Parathyroid adenoma (tissue), 2 donors: ENCODE results near the gene PRKCE.

Source experiments
- H2AFZ ChIP-seq: fragments of 300-600 bp; sonication (generic); one replicate; pipeline ENCODE4 v1.7.0; 2017; ENCODE audit warnings: antibody characterized with exemption, mild to moderate bottlenecking
- H3K27ac ChIP-seq: fragments of 300-600 bp; sonication (generic); one replicate; pipeline ENCODE4 v1.7.0; 2017
- H3K27me3 ChIP-seq: fragments of 300-600 bp; sonication (generic); one replicate; pipeline ENCODE4 v1.7.0; 2017; ENCODE audit warnings: low read length; ENCODE audit not compliant: control insufficient read depth, insufficient read depth
- H3K36me3 ChIP-seq: fragments of 300-600 bp; sonication (generic); one replicate; pipeline ENCODE4 v1.7.0; 2017; ENCODE audit warnings: low read length; ENCODE audit not compliant: control insufficient read depth, insufficient read depth
- H3K4me1 ChIP-seq: fragments of 300-600 bp; sonication (generic); one replicate; pipeline ENCODE4 v1.7.0; 2017; ENCODE audit warnings: control low read depth
- H3K4me2 ChIP-seq: fragments of 300-600 bp; sonication (generic); one replicate; pipeline ENCODE4 v1.7.0; 2017; ENCODE audit warnings: low read length
- H3K4me3 ChIP-seq: fragments of 300-600 bp; sonication (generic); one replicate; pipeline ENCODE4 v1.7.0; 2017; ENCODE audit warnings: low read depth, low read length
- H3K79me2 ChIP-seq: fragments of 300-600 bp; sonication (generic); one replicate; pipeline ENCODE4 v1.7.0; 2017; ENCODE audit warnings: control low read depth
- H3K9ac ChIP-seq: fragments of 300-600 bp; sonication (generic); one replicate; pipeline ENCODE4 v1.7.0; 2017; ENCODE audit warnings: mild to moderate bottlenecking
- H3K9me3 ChIP-seq: fragments of 300-600 bp; sonication (generic); one replicate; pipeline ENCODE4 v1.7.0; 2017; ENCODE audit warnings: low read length; ENCODE audit not compliant: control insufficient read depth
- TF ChIP-seq, protein P1 (sequence below): fragments of 300-600 bp; sonication (generic); IDR thresholded peaks from one replicate; pipeline ENCODE4 v1.7.0; 2017; ENCODE audit warnings: antibody characterized with exemption, mild to moderate bottlenecking
- donor health status: primary hyperparathyroidism.

PRKCE gene

DNA sequence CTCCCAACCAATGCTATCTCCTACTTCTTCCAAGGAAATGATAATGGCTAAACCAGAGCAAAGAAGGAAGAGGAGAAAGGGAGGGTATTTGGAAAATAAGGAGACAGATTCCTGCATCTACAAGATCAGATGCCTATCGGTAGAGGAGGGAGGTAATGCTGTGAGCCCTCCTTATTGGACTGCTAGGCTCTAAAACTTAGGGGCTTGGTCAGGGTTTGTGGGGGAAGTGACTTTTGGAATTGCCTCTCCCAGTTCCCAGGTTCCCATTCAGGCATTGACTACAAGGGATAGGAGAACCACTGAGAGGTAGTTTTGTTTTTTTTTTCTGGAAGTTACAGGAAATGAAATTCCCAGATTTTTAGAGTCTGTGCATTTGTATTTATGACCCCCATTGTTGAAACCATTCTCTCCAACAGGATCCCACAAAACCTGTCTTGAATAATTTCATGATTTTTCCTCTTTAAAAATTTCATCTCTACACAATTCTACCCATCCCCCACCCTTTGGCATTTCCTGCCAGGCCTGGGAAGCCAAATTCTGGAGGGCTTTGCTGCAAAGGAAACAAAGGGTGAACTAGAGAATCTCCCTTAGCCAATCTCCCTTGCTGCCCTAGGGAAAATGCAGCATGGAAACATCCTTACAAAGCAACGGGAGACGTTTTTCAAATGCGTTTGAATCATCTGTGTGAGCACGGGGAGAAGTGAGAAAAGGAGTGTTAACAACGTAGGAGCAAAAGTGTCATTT is 363.6 kb downstream of the PRKCE start:
- TF ChIP-seq, protein P1, sequence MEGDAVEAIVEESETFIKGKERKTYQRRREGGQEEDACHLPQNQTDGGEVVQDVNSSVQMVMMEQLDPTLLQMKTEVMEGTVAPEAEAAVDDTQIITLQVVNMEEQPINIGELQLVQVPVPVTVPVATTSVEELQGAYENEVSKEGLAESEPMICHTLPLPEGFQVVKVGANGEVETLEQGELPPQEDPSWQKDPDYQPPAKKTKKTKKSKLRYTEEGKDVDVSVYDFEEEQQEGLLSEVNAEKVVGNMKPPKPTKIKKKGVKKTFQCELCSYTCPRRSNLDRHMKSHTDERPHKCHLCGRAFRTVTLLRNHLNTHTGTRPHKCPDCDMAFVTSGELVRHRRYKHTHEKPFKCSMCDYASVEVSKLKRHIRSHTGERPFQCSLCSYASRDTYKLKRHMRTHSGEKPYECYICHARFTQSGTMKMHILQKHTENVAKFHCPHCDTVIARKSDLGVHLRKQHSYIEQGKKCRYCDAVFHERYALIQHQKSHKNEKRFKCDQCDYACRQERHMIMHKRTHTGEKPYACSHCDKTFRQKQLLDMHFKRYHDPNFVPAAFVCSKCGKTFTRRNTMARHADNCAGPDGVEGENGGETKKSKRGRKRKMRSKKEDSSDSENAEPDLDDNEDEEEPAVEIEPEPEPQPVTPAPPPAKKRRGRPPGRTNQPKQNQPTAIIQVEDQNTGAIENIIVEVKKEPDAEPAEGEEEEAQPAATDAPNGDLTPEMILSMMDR: no peak
- Histone ChIP-seq H3K4me3 (no peak overlapping the region), H3K4me1 (no peaks in the 10 kb centered on the region), H3K27me3 (no peaks in the 10 kb centered on the region), H2AFZ (no peak overlapping the region), H3K79me2 (peaks cover 2% of the 10 kb centered on the region), H3K4me2 (no peak overlapping the region), H3K36me3 (no peaks in the 10 kb centered on the region), H3K27ac (peak overlapping the region; percentile 1), H3K9me3 (no peaks in the 10 kb centered on the region), H3K9ac (no peak overlapping the region)

GRCh38 chr2:46015671-46016070 is 364.2 kb downstream of the PRKCE start:
- Histone ChIP-seq H3K36me3 (no peaks in the 10 kb centered on the region), H3K27ac (peak overlapping the region; percentile 33), H3K4me3 (no peak overlapping the region), H2AFZ (no peak overlapping the region), H3K27me3 (no peaks in the 10 kb centered on the region), H3K4me2 (no peak overlapping the region), H3K9ac (no peak overlapping the region), H3K4me1 (no peaks in the 10 kb centered on the region), H3K79me2 (peaks cover 2% of the 10 kb centered on the region), H3K9me3 (no peaks in the 10 kb centered on the region)
- TF ChIP-seq, protein P1: no peak

DNA sequence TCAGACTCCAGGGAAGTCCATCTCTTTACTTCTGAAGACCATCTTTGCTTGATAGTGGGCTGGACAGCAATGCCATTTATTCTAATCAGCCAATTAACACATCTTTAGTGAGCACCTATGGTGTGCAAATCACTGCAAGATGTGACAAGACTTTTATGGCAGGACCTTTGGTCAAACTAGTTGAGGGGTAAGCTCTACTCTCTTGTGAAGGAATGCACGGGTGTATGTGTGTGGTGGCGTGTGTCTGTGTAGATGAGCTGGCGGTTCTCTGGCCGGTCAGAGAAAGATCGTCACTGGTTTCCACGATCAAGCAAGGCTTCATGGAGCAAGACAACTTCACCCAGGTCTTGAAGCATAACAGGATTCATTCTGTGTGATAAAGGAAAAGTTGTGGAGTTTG is 364.6 kb downstream of the PRKCE start:
- peak overlapping the region; percentile 33 for H3K27ac ChIP-seq
- no peaks in the 10 kb centered on the region for H3K36me3 ChIP-seq

GRCh38 chr2:46018773-46019591 is 367.5 kb downstream of the PRKCE start:
- Histone ChIP-seq H3K27me3 (no peaks in the 10 kb centered on the region), H3K27ac (no peak overlapping the region), H3K9ac (no peak overlapping the region), H2AFZ (no peak overlapping the region), H3K9me3 (no peaks in the 10 kb centered on the region), H3K4me1 (no peaks in the 10 kb centered on the region), H3K36me3 (no peaks in the 10 kb centered on the region), H3K4me2 (no peak overlapping the region), H3K4me3 (no peak overlapping the region), H3K79me2 (peaks cover 2% of the 10 kb centered on the region)
- TF ChIP-seq, protein P1: no peak

More for the DNA sequence above, 364.6 kb downstream of the PRKCE start:
- Histone ChIP-seq H3K4me1 (no peaks in the 10 kb centered on the region), H3K4me2 (no peak overlapping the region), H2AFZ (no peak overlapping the region), H3K4me3 (no peak overlapping the region), H3K79me2 (peaks cover 2% of the 10 kb centered on the region), H3K27me3 (no peaks in the 10 kb centered on the region), H3K9ac (no peak overlapping the region), H3K9me3 (no peaks in the 10 kb centered on the region)
- TF ChIP-seq, protein P1: no peak
